Measurements from ENCODE around the gene EPS8L2.

DNA sequence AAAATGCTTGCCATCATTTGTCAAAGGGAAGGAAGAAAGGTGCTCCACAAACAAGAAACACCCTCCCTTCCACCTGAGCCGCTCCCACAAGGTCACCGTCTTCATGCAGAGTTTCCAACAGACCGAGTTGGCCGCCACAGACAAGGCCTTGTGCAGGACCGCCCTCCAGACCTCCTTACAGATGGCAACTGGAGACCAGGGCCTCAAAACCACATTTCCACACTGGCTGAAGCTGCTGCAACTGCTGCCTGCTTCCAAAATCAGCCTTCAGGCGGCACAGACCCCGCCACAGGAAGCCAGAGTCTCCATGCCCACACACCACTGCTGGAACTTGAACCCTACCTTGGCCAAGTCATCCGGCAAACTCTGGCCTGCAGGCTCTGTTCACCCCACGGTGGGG is 17.4 kb upstream of the EPS8L2 start:
- TF ChIP-seq CTCF (IDR thresholded peaks at IDR 0.05) = no peak
- no peak for TF ChIP-seq POLR2A (IDR thresholded peaks at IDR 0.05)
- no peak for TF ChIP-seq POLR2AphosphoS5 (IDR thresholded peaks at IDR 0.05)
